Activated naive CD8-positive, alpha-beta T cell treated with anti-CD3 and anti-CD28 coated beads for 36 hours (primary cell): ENCODE measurements around the gene LILRA5. TPM values are rescaled to one million over a fixed set of nuclear protein-coding genes. Genes with fewer than 3 reads are reported as not detected.

ENCODE experiments used
- total RNA-seq, 2 experiments: library from RNA; stranded (reverse); gene quantifications; one replicate each; pipeline ENCODE4 v1.2.3, GENCODE V29; 2021

The LILRA5 gene
- total RNA-seq, 2 experiments from 2014 or later: not detected

Other genes starting within 250 kb of the LILRA5 start
- not detected for gene VSTM1, start 249.3 kb downstream of the LILRA5 start, total RNA-seq
- not detected for gene TARM1, start 231.8 kb downstream of the LILRA5 start, total RNA-seq
- under 1 TPM; 0.37 to 0.38 TPM for gene OSCAR, start 212.4 kb downstream of the LILRA5 start, total RNA-seq
- 10 to 100 TPM; 93.6 to 97.9 TPM for gene NDUFA3, start 210.3 kb downstream of the LILRA5 start, total RNA-seq
- 10 to 100 TPM; 33.3 to 38.5 TPM for gene TFPT, start 197.5 kb downstream of the LILRA5 start, total RNA-seq
- 100 to 1,000 TPM; 120 to 124 TPM for gene PRPF31, start 197.4 kb downstream of the LILRA5 start, total RNA-seq
- gene CNOT3, start 175.4 kb downstream of the LILRA5 start, total RNA-seq: 10 to 100 TPM; 59.0 to 62.1 TPM
- gene LENG1, start 153.4 kb downstream of the LILRA5 start, total RNA-seq: 1 to 10 TPM; 3.2 to 4.1 TPM
- gene TMC4, start 140.0 kb downstream of the LILRA5 start, total RNA-seq: not detected
- gene MBOAT7, start 123.6 kb downstream of the LILRA5 start, total RNA-seq: 10 to 100 TPM; 57.0 to 57.1 TPM
- gene TSEN34, start 121.9 kb downstream of the LILRA5 start, total RNA-seq: 10 to 100 TPM; 15.5 to 16.4 TPM
- gene RPS9, start 112.3 kb downstream of the LILRA5 start, total RNA-seq: 1,000 to 10,000 TPM; 1,783 to 1,787 TPM
- not detected for gene LILRB3, start 90.2 kb downstream of the LILRA5 start, total RNA-seq
- not detected for gene LILRA6, start 70.4 kb downstream of the LILRA5 start, total RNA-seq
- gene LILRB5, start 55.9 kb downstream of the LILRA5 start, total RNA-seq: not detected
- gene LILRB2, start 32.1 kb downstream of the LILRA5 start, total RNA-seq: not detected
- under 1 TPM in 1 of 2 experiments, not detected in 1; 0.40 TPM for gene LILRA4, start 26.0 kb upstream of the LILRA5 start, total RNA-seq
- gene LAIR1, start 51.8 kb upstream of the LILRA5 start, total RNA-seq: 10 to 100 TPM in 1 of 2 experiments, 1 to 10 TPM in 1; 9.0 to 10.1 TPM
- 1 to 10 TPM in 1 of 2 experiments, under 1 TPM in 1; 0.98 to 1.8 TPM for gene TTYH1, start 102.3 kb upstream of the LILRA5 start, total RNA-seq
- 100 to 1,000 TPM; 101 to 108 TPM for gene LENG8, start 136.0 kb upstream of the LILRA5 start, total RNA-seq
- gene LENG9, start 150.6 kb upstream of the LILRA5 start, total RNA-seq: 1 to 10 TPM; 4.3 to 4.9 TPM
- under 1 TPM in 1 of 2 experiments, not detected in 1; 0.34 TPM for gene CDC42EP5, start 160.1 kb upstream of the LILRA5 start, total RNA-seq
- gene LAIR2, start 189.7 kb upstream of the LILRA5 start, total RNA-seq: 1 to 10 TPM; 1.8 to 2.4 TPM